Measurements from ENCODE around the gene THADA. TPM values are rescaled to one million over a fixed set of nuclear protein-coding genes. Genes with fewer than 3 reads are reported as not detected.
"Not testable (repeated sequence)": the region's sequence is repeated elsewhere in the genome, so short reads cannot be mapped to it uniquely, and the experiment has no call there.

Gene THADA
- total and polyA plus RNA-seq, 9 donors = 14.4 to 24.3 (median 18.1) TPM

GRCh38 chr2:43605079-43605655, 9.3 kb upstream of the THADA start:
- Histone ChIP-seq H3K27ac (ENCODE audit: low read length) (no peak overlapping the region), H3K9me3 (replicated peaks; ENCODE audit: control insufficient read depth, low read depth, low read length) (no peaks in the 10 kb centered on the region), H3K4me3 (ENCODE audit: low read length) (no peak overlapping the region), H3K27me3 (ENCODE audit: control insufficient read depth, insufficient read depth, low read length) (no peaks in the 10 kb centered on the region), H3K36me3 (ENCODE audit: control insufficient read depth, insufficient read depth, low read length) (no peaks in the 10 kb centered on the region), H3K4me1 (ENCODE audit: control insufficient read depth, insufficient read depth, low read length) (no peaks in the 10 kb centered on the region)
- DNase-seq = peak; percentile 59
- no CpG with 5 or more reads among the region's 2 CpGs for WGBS (ENCODE audit: insufficient coverage)

DNA sequence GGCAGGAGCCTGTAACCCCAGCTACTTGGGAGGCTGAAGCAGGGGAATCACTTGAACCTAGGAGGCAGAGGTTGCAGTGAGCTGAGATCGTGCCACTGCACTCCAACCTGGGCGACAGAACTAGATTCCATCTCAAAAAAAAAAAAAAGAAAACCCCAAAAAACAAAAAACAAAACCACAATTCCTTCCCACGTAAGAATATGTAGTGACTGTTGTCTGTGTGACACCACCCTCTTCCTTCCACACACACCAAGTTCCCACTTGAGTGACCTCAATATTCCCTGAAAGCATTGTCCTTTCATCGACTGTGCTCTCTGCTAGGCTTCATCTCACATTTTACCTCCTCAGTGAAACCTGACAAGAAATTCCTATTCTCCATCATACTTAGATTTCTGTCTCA, 8.8 kb upstream of the THADA start:
- WGBS (ENCODE audit: insufficient coverage) = no CpG with 5 or more reads among the region's 4 CpGs

GRCh38 chr2:43600596-43600995, 4.8 kb upstream of the THADA start:
- not testable (repeated sequence) for H3K27ac ChIP-seq (ENCODE audit: low read length); H3K9me3 ChIP-seq (replicated peaks; ENCODE audit: control insufficient read depth, low read depth, low read length); DNase-seq; H3K4me1 ChIP-seq (ENCODE audit: control insufficient read depth, insufficient read depth, low read length); H3K4me3 ChIP-seq (ENCODE audit: low read length); H3K36me3 ChIP-seq (ENCODE audit: control insufficient read depth, insufficient read depth, low read length); H3K27me3 ChIP-seq (ENCODE audit: control insufficient read depth, insufficient read depth, low read length)
- no CpG with 5 or more reads among the region's 1 CpG for WGBS (ENCODE audit: insufficient coverage)

More for the DNA sequence above, 8.8 kb upstream of the THADA start:
- Histone ChIP-seq H3K4me1 (ENCODE audit: control insufficient read depth, insufficient read depth, low read length) (no peaks in the 10 kb centered on the region), H3K27me3 (ENCODE audit: control insufficient read depth, insufficient read depth, low read length) (no peaks in the 10 kb centered on the region), H3K9me3 (replicated peaks; ENCODE audit: control insufficient read depth, low read depth, low read length) (no peaks in the 10 kb centered on the region), H3K4me3 (ENCODE audit: low read length) (no peak overlapping the region), H3K36me3 (ENCODE audit: control insufficient read depth, insufficient read depth, low read length) (no peaks in the 10 kb centered on the region), H3K27ac (ENCODE audit: low read length) (no peak overlapping the region)
- DNase-seq = no peak

GRCh38 chr2:43594875-43595274, 963 bp downstream of the THADA start:
- no peak for DNase-seq
- H3K27me3 ChIP-seq (ENCODE audit: control insufficient read depth, insufficient read depth, low read length) = no peaks in the 10 kb centered on the region
- peaks cover 2% of the 10 kb centered on the region for H3K4me1 ChIP-seq (ENCODE audit: control insufficient read depth, insufficient read depth, low read length)
- WGBS (ENCODE audit: insufficient coverage) = no CpG with 5 or more reads among the region's 3 CpGs
- no peaks in the 10 kb centered on the region for H3K9me3 ChIP-seq (replicated peaks; ENCODE audit: control insufficient read depth, low read depth, low read length)
- H3K36me3 ChIP-seq (ENCODE audit: control insufficient read depth, insufficient read depth, low read length) = peaks cover 3% of the 10 kb centered on the region
- H3K4me3 ChIP-seq (ENCODE audit: low read length) = peak overlapping the region; percentile 80
- H3K27ac ChIP-seq (ENCODE audit: low read length) = no peak overlapping the region

GRCh38 chr2:43593254-43593653, 2.6 kb downstream of the THADA start:
- H3K27me3 ChIP-seq (ENCODE audit: control insufficient read depth, insufficient read depth, low read length) = no peaks in the 10 kb centered on the region
- no peak for DNase-seq
- H3K4me3 ChIP-seq (ENCODE audit: low read length) = no peak overlapping the region
- H3K27ac ChIP-seq (ENCODE audit: low read length) = no peak overlapping the region
- peaks cover 3% of the 10 kb centered on the region for H3K36me3 ChIP-seq (ENCODE audit: control insufficient read depth, insufficient read depth, low read length)
- no peaks in the 10 kb centered on the region for H3K9me3 ChIP-seq (replicated peaks; ENCODE audit: control insufficient read depth, low read depth, low read length)
- 79% methylated on average over 3 of the region's 3 CpGs for WGBS (ENCODE audit: insufficient coverage)
- H3K4me1 ChIP-seq (ENCODE audit: control insufficient read depth, insufficient read depth, low read length) = peaks cover 2% of the 10 kb centered on the region

DNA sequence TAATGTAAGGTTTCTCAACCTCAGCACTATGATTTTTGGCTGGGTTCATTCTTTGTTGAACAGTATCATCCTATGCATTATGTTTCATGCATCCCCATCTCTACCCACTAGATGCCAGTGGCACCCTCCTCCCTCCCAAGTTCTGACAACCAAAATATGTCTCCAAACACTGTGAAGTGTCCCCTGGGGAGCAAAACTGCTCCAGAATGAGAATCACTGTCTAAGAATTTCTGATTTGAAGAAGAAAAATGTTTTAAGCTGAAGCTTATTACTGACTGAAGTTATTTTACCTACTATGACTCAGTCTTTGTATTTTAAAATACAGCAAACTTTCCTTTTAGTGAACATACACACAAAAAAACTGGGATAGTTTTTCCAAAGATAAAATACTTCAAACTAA, 3.4 kb downstream of the THADA start:
- no peaks in the 10 kb centered on the region for H3K27me3 ChIP-seq (ENCODE audit: control insufficient read depth, insufficient read depth, low read length)
- no peak overlapping the region for H3K4me3 ChIP-seq (ENCODE audit: low read length)
- H3K9me3 ChIP-seq (replicated peaks; ENCODE audit: control insufficient read depth, low read depth, low read length) = no peaks in the 10 kb centered on the region
- H3K27ac ChIP-seq (ENCODE audit: low read length) = no peak overlapping the region
- H3K4me1 ChIP-seq (ENCODE audit: control insufficient read depth, insufficient read depth, low read length) = peaks cover 2% of the 10 kb centered on the region
- H3K36me3 ChIP-seq (ENCODE audit: control insufficient read depth, insufficient read depth, low read length) = peaks cover 3% of the 10 kb centered on the region
- no peak for DNase-seq

- H3K4me1 ChIP-seq (ENCODE audit: control insufficient read depth, insufficient read depth, low read length) = no peaks in the 10 kb centered on the region
- no peak overlapping the region for H3K27ac ChIP-seq (ENCODE audit: low read length)
- no CpG with 5 or more reads among the region's 3 CpGs for WGBS (ENCODE audit: insufficient coverage)
- peaks cover 29% of the 10 kb centered on the region for H3K36me3 ChIP-seq (ENCODE audit: control insufficient read depth, insufficient read depth, low read length)
- H3K4me3 ChIP-seq (ENCODE audit: low read length) = no peak overlapping the region
- DNase-seq = no peak
- H3K9me3 ChIP-seq (replicated peaks; ENCODE audit: control insufficient read depth, low read depth, low read length) = no peaks in the 10 kb centered on the region
- H3K27me3 ChIP-seq (ENCODE audit: control insufficient read depth, insufficient read depth, low read length) = no peaks in the 10 kb centered on the region
Measured at GRCh38 chr2:43585708-43586107, 10.1 kb downstream of the THADA start.

DNA sequence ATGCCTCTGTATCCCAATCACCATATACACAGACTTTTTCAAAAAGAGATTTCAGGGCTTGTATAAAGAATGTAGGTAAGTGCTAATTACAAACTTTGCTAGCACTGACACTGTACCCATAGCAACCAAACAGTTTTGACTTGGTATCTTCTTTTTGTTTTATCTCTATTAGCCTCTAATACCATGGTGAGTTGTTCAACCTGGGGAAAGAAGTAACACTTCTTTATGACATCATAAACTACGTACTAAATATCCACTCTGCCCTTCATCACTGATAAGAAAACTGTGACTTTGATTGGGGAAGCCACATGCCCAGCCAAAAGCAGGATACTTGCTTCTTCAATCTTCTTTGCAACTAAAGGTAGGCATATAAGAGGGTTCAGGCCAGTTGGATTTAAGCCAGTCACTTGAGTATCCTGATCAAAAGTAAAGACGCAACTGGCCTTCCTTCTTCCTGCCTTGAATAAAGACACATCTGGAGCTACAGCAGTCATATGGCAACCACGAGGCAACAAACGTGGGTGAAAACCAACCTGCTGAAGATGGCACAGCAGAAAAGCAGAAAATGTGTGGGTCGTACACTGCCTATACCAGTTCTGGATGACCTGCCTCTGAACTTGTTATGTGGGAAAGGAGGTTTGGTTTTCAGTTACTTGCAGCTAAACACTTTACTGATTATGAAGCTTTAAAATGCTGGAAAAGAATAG, 16.4 kb downstream of the THADA start:
- H3K27ac ChIP-seq (ENCODE audit: low read length) = no peak overlapping the region
- H3K4me3 ChIP-seq (ENCODE audit: low read length) = no peak overlapping the region
- no peaks in the 10 kb centered on the region for H3K27me3 ChIP-seq (ENCODE audit: control insufficient read depth, insufficient read depth, low read length)
- H3K36me3 ChIP-seq (ENCODE audit: control insufficient read depth, insufficient read depth, low read length) = peaks cover 36% of the 10 kb centered on the region
- H3K4me1 ChIP-seq (ENCODE audit: control insufficient read depth, insufficient read depth, low read length) = peaks cover 5% of the 10 kb centered on the region
- WGBS (ENCODE audit: insufficient coverage) = 94% methylated on average over 3 of the region's 5 CpGs
- H3K9me3 ChIP-seq (replicated peaks; ENCODE audit: control insufficient read depth, low read depth, low read length) = no peaks in the 10 kb centered on the region
- no peak for DNase-seq

- peak; percentile 76 for DNase-seq
- WGBS (ENCODE audit: insufficient coverage) = 92% methylated on average over 3 of the region's 8 CpGs
- H3K27ac ChIP-seq (ENCODE audit: low read length) = peak overlapping the region; percentile 70
- no peak overlapping the region for H3K4me3 ChIP-seq (ENCODE audit: low read length)
- H3K4me1 ChIP-seq (ENCODE audit: control insufficient read depth, insufficient read depth, low read length) = peaks cover 5% of the 10 kb centered on the region
- H3K9me3 ChIP-seq (replicated peaks; ENCODE audit: control insufficient read depth, low read depth, low read length) = no peaks in the 10 kb centered on the region
- H3K36me3 ChIP-seq (ENCODE audit: control insufficient read depth, insufficient read depth, low read length) = peaks cover 32% of the 10 kb centered on the region
- no peaks in the 10 kb centered on the region for H3K27me3 ChIP-seq (ENCODE audit: control insufficient read depth, insufficient read depth, low read length)
Measured at GRCh38 chr2:43576981-43577892, 18.6 kb downstream of the THADA start.

GRCh38 chr2:43572244-43572643, 23.6 kb downstream of the THADA start:
- Histone ChIP-seq H3K9me3 (replicated peaks; ENCODE audit: control insufficient read depth, low read depth, low read length) (no peaks in the 10 kb centered on the region), H3K27ac (ENCODE audit: low read length) (no peak overlapping the region), H3K4me1 (ENCODE audit: control insufficient read depth, insufficient read depth, low read length) (peaks cover 5% of the 10 kb centered on the region), H3K4me3 (ENCODE audit: low read length) (no peak overlapping the region), H3K27me3 (ENCODE audit: control insufficient read depth, insufficient read depth, low read length) (no peaks in the 10 kb centered on the region), H3K36me3 (ENCODE audit: control insufficient read depth, insufficient read depth, low read length) (peaks cover 37% of the 10 kb centered on the region)
- WGBS (ENCODE audit: insufficient coverage) = no CpG with 5 or more reads among the region's 1 CpG
- no peak for DNase-seq

Data from muscle of leg (tissue), 11 donors.